Hematopoietic multipotent progenitor cell treated with erythropoietin and hydrocortisone succinate and interleukin-3 and kit ligand, for 6 days (in vitro differentiated cells): ENCODE measurements around the gene MIS18BP1.
"Not testable (repeated sequence)": the region's sequence is repeated elsewhere in the genome, so short reads cannot be mapped to it uniquely, and the experiment has no call there.

ENCODE experiments used
- DNase-seq: peaks from one replicate; pipeline ENCODE4 v3.0.0-alpha.2; 2015

Gene MIS18BP1

GRCh38 chr14:45242706-45243105 is 10.3 kb downstream of the MIS18BP1 start:
- DNase-seq: no peak

GRCh38 chr14:45238988-45239387 is 14.0 kb downstream of the MIS18BP1 start:
- DNase-seq: no peak

GRCh38 chr14:45227566-45227965 is 25.4 kb downstream of the MIS18BP1 start:
- DNase-seq: no peak

DNA sequence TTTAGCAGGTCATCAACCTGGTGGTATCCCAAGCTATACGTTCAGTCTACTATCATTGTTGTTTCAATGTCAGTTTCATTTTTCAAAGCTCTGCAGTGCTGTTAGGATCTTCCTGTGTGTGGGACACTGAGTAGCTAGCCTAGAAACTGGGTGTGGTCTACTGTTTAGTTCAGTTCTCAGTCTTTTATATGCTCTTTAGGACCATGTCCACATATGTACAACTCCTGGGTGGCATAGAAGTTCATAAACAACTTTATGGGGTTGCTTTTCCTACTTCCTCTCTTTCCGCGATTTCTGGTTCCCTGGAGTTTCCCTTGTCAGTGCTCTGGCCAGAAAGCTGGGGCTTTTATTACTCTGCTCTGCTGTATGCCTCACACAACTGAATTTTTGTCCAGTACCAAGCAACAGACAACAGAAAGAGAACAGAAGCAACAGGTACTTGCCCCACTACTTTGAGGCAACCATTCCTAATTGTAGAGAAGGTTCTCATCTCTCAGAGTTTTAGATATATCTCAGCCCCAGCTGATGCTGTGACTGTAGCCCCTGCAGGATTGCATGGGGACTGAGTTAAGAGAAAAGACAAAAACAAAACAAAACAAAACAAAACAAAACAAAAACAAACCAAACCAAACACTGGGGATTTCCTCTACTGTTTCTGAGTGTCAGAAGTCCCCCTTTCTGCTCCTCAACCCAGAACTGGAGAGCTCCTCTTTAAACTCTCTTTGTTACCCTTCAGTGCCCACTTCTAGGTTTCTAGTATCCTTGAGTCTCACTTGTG is 30.3 kb downstream of the MIS18BP1 start:
- no peak for DNase-seq

GRCh38 chr14:45214341-45214740 is 38.7 kb downstream of the MIS18BP1 start:
- DNase-seq: not testable (repeated sequence)

DNA sequence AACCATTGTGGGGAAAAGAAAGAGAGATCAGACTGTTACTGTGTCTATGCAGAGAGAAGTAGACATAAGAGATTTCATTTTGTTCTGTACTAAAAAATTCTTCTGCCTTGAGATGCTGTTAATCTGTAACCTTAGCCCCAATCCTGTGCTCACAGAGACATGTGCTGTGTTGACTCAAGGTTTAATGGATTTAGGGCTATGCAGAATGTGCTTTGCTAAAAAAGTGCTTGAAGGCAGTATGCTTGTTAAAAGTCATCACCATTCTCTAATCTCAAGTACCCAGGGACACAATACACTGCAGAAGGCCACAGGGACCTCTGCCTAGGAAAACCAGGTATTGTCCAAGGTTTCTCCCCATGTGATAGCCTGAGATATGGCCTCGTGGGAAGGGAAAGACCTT is 39.3 kb downstream of the MIS18BP1 start:
- DNase-seq: not testable (repeated sequence)

DNA sequence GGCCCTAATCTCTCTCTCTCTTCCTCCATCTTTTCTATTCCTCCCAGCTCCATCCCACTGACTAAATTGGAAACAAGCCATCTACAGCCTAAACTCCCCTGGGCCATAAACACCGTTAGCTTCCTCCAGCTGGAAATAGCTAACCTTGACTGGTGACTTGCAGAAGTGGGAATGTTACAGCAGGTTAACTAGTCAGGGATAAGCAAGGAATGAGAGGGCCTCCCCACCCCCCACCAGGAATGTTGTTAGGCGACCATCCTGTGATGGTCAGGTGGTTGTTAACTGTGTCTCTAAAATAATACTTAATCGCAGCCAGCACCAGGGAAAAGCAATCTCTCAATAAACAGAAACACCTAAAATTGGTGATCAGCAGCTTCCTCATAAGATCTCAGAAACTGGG is 40.8 kb downstream of the MIS18BP1 start:
- no peak for DNase-seq

DNA sequence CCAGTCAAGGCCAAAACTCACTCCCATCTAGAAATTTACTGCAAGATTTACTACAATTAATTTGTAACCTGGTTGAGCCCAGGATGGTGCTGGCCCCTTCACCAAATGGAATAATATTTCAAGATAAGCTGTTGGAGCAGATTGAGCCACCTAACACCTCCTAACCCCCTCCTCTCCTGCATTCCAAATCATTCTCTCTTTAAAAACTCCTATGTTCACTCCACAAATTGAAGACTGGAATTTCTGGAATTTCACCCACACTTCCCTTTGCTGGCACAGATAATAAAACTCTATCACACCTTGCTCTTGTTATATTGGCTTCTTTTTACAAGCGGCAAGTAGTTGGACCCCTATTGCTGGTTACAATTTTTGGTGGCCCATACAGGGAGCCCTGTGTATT is 41.7 kb downstream of the MIS18BP1 start:
- no peak for DNase-seq

- no peak for DNase-seq
Measured at GRCh38 chr14:45210159-45210558, 42.8 kb downstream of the MIS18BP1 start.

DNA sequence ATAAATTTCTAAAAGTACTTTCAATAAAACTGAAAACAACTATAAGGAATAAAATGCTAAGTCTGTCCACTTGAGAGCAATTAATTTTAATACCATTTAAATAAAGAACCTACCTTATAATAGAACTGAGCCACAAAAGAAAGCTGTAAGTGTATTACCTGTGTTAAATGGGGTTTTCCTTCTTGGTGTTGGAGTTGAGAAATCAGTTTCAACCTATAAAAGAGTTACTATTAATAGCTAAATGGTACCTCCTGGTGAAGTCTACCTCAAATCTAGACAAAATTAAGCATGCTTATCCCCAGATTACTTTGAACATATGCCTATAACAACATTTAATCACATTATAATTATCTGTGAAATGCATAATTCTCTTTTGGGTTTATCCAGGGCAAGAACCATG is 48.8 kb downstream of the MIS18BP1 start:
- no peak for DNase-seq

- peak; percentile 76 for DNase-seq
Measured at GRCh38 chr14:45201905-45202304, 51.1 kb downstream of the MIS18BP1 start.

- no peak for DNase-seq
Measured at GRCh38 chr14:45199230-45199629, 53.8 kb downstream of the MIS18BP1 start.

- no peak for DNase-seq
Measured at GRCh38 chr14:45198551-45198950, 54.5 kb downstream of the MIS18BP1 start.

DNA sequence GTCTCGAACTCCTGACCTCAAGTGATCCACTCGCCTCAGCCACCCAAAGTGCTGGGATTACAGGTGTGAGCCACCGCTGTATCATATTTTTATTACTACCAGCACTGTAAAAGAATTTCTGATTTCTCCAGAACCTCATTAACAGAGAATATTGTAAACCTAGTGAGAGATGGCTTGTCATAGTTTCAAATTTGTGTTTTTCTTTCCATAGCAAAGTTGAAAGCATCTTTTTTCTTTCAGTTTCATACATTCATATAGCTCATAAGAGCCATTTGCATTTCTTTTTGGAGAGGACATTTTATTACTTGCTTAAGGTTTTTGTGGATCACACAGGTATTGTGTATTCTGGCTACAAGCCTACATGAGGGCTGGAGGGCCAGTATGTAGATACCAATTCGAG is 58.0 kb downstream of the MIS18BP1 start:
- no peak for DNase-seq

GRCh38 chr14:45185100-45185814 is 67.7 kb downstream of the MIS18BP1 start:
- DNase-seq: no peak

DNA sequence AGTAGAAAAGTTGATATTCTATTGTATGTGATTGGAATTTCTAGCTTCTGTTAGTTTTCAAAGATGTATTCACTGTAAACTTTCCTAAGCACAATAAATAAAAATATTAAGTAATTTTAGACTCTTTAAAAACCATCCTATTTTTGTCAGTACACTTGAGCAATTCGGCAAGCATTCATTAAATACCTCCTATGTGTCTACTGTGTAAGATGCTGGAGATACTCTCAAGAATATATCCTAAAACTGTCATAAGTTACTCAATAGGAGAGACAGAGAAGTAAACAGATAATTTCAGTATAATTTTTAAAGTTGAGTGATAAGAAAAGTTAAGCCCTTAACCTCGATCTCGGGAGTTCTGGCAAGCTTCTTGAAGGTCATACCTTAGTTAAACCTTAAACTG is 71.2 kb downstream of the MIS18BP1 start:
- no peak for DNase-seq

- DNase-seq: no peak
Measured at GRCh38 chr14:45181329-45181728, 71.7 kb downstream of the MIS18BP1 start.

DNA sequence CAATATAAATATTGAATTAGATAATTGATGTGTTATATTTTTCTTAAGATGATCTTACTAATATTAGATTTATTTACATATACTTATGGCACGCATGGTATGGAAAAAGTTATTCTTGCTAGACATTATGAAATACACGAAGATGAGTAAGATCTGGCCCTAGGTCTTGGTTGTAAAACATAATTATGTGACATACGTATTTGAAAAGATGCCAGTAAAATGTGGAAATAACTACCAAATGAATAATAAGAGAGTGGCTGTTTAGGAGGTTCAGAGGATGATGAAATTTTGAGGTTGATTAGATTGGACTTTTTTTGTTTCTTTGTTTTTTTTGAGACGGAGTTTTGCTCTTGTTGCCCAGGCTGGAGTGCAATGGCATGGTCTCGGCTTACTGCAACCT is 75.9 kb downstream of the MIS18BP1 start:
- peak; percentile 55 for DNase-seq

- no peak for DNase-seq
Measured at GRCh38 chr14:45169906-45170305, 83.1 kb downstream of the MIS18BP1 start.

DNA sequence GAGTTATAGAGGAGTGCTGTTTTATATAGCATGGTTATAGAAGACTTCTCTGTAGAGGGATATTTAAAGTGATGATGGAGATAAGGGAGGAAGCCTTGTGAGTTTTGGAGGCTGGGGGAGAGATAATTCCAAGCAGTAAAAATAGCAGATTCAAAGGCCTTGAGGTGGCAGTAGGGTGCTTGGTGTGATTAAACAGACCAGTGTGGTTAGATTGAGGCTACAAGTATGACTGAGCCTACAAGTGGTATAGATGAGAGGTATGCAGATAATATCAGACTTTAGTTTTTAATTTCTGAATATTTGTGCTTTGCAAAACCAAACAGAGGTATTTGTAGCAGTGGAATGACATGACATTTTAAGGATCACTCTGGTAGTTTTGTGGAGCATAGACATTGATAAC is 96.9 kb downstream of the MIS18BP1 start:
- no peak for DNase-seq
